K562 (cell line): Measurements from ENCODE around the gene QRFP. TPM values are rescaled to one million over a fixed set of nuclear protein-coding genes. Genes with fewer than 3 reads are reported as not detected.

Source experiments
- ATAC-seq: fragments of 200-7000 bp; cut with Tn5 transposase; 3 replicates; pipeline ENCODE4 v1.9.1; 2020; ENCODE audit warnings: moderate library complexity
- BruUV-seq: library from RNA; stranded (reverse); fragments of 400-500 nt; replicated peaks from 2 replicates; lab custom pipeline; 2021; lab: Mats Ljungman, UMichigan
- CTCF ChIA-PET: fragments of 300-600 bp; formaldehyde crosslinking; extraction: SDS; loops from one replicate; lab custom pipeline; 2021; ENCODE audit warnings: low intra/inter-chr PET ratio; lab: Yijun Ruan, JAX
- POLR2A ChIA-PET: fragments of 300-600, 350-650 bp; sonication (Branson Sonifier 250); formaldehyde crosslinking; extraction: SDS; loops from one replicate; lab custom pipeline; 2021; ENCODE audit warnings: antibody characterized with exemption, inconsistent platforms; lab: Yijun Ruan, JAX
- DNase-seq, 4 experiments: peaks; one replicate each; pipeline versions ENCODE4 v3.0.0 to v3.0.0-alpha.2; 2011 to 2018; ENCODE audit warnings: low spot score in 3 of 4, mixed read lengths in 3 of 4; ENCODE audit errors: extremely low read depth in 1 of 4
- FAIRE-seq: peaks from 2 replicates; lab custom pipeline; 2011; peaks lifted over from hg19 to GRCh38; lab: Jason Lieb, UNC
- H2AFZ ChIP-seq: 2 replicates; pipeline ENCODE4 v1.6.0; 2011; ENCODE audit warnings: low read depth, low read length, control low read depth, inconsistent platforms
- H3K27ac ChIP-seq: fragments of 200-600 bp; 3 replicates; pipeline ENCODE4 v1.8.0; 2011; ENCODE audit warnings: low read depth, mild to moderate bottlenecking, control low read depth, inconsistent platforms, low read length, moderate library complexity, mixed read lengths; ENCODE audit errors: extremely low read depth
- H3K27me3 ChIP-seq, 2 experiments: fragments of 300-600 bp in 1 of 2; 2 replicates in 1 of 2; 3 replicates in 1 of 2; pipeline versions ENCODE4 v1.6.0 to v1.8.0; 2011; ENCODE audit warnings: inconsistent platforms in 2 of 2, low read length in 2 of 2, mild to moderate bottlenecking in 1 of 2, mixed read lengths in 1 of 2, moderate library complexity in 1 of 2; ENCODE audit not compliant: control insufficient read depth in 2 of 2, insufficient read depth in 2 of 2
- H3K36me3 ChIP-seq: fragments of 300-600 bp; 3 replicates; pipeline ENCODE4 v1.8.0; 2011; ENCODE audit warnings: mild to moderate bottlenecking, low read length, inconsistent platforms; ENCODE audit not compliant: control insufficient read depth, insufficient read depth
- H3K4me1 ChIP-seq, 2 experiments: fragments of 200-600 bp in 1 of 2; replicated peaks in 1 of 2; 2 replicates in 1 of 2; 3 replicates in 1 of 2; pipeline versions ENCODE4 v1.5.1 to v1.8.0; 2011; ENCODE audit warnings: inconsistent platforms in 2 of 2, low read length in 2 of 2, mild to moderate bottlenecking in 1 of 2, mixed read lengths in 1 of 2, moderate library complexity in 1 of 2; ENCODE audit not compliant: control insufficient read depth in 2 of 2, insufficient read depth in 2 of 2
- H3K4me2 ChIP-seq: 2 replicates; pipeline ENCODE4 v1.6.1; 2011; ENCODE audit warnings: low read length, control low read depth, inconsistent platforms, mixed read lengths; ENCODE audit not compliant: insufficient read depth
- H3K4me3 ChIP-seq: fragments of 200-600 bp; sonication (generic), shearing (Covaris generic); 2 replicates; pipeline ENCODE4 v1.5.1; 2016; ENCODE audit warnings: control low read depth, inconsistent platforms
- H3K79me2 ChIP-seq: fragments of 200-600 bp; 3 replicates; pipeline ENCODE4 v1.8.0; 2011; ENCODE audit warnings: low read length, inconsistent platforms; ENCODE audit not compliant: control insufficient read depth, insufficient read depth
- H3K9ac ChIP-seq, 2 experiments: 2 replicates each; pipeline versions ENCODE4 v1.6.0 to v1.6.1; 2011; ENCODE audit warnings: low read depth in 2 of 2, low read length in 2 of 2, control low read depth in 1 of 2, inconsistent platforms in 1 of 2, mild to moderate bottlenecking in 1 of 2, mixed read lengths in 1 of 2; ENCODE audit not compliant: insufficient read depth in 1 of 2
- H3K9me1 ChIP-seq: one replicate; pipeline ENCODE4 v1.6.0; 2011; ENCODE audit warnings: inconsistent platforms, mild to moderate bottlenecking, low read length, moderate library complexity; ENCODE audit not compliant: control insufficient read depth, insufficient read depth
- H3K9me3 ChIP-seq: replicated peaks from 2 replicates; pipeline ENCODE4 v1.5.1; 2011; ENCODE audit warnings: low read depth, low read length, inconsistent platforms; ENCODE audit not compliant: control insufficient read depth, insufficient read depth
- H4K20me1 ChIP-seq: replicated peaks from 2 replicates; pipeline ENCODE4 v1.6.1; 2011; ENCODE audit warnings: low read length, inconsistent platforms, mixed read lengths; ENCODE audit not compliant: control insufficient read depth, insufficient read depth
- ILF3 ChIP-seq: fragments of 450-650 bp; IDR thresholded peaks from 2 replicates; pipeline ENCODE4 v1.6.1; 2018; ENCODE audit warnings: antibody characterized with exemption, mild to moderate bottlenecking, moderate library complexity, borderline replicate concordance
- MAFF ChIP-seq: IDR thresholded peaks from 2 replicates; pipeline ENCODE4 v1.6.1; 2012; ENCODE audit warnings: low read length, improper control_type of control experiment
- MTF1 ChIP-seq: fragments of 250-450 bp; sonication (Bioruptor Pico); IDR thresholded peaks from 2 replicates; pipeline ENCODE4 v1.9.0; 2021; ENCODE audit warnings: moderate library complexity, mild to moderate bottlenecking, inconsistent platforms, borderline replicate concordance
- PHF20 ChIP-seq: fragments of 450-650 bp; IDR thresholded peaks from 2 replicates; pipeline ENCODE4 v1.6.1; 2018; ENCODE audit not compliant: partially characterized antibody
- POLR2AphosphoS5 ChIP-seq: IDR thresholded peaks from 2 replicates; pipeline ENCODE4 v1.6.1; 2011; ENCODE audit warnings: mild to moderate bottlenecking, low read depth, low read length, moderate library complexity; ENCODE audit not compliant: control insufficient read depth, insufficient read depth
- PRMT5 ChIP-seq: sonication (generic); formaldehyde crosslinking; IDR thresholded peaks from 2 replicates; pipeline ENCODE4 v1.5.0; 2020; ENCODE audit warnings: missing genetic modification reagents
- TAF1 ChIP-seq: IDR thresholded peaks from 2 replicates; pipeline ENCODE4 v1.6.1; 2011; ENCODE audit warnings: mild to moderate bottlenecking, low read length, moderate library complexity; ENCODE audit not compliant: insufficient read depth, control insufficient read depth, severe bottlenecking; ENCODE audit errors: extremely low read depth
- ZNF24 ChIP-seq: fragments of 450-650 bp; IDR thresholded peaks from 2 replicates; pipeline ENCODE4 v1.6.1; 2016
- WGBS: fragments of 100-300 bp; shearing (Covaris generic); methylation state at CpG from one replicate; pipeline ENCODE4 v1.1.6; 2016; ENCODE audit warnings: low coverage, mixed read lengths; ENCODE audit not compliant: insufficient coverage; ENCODE audit errors: missing lambda C conversion rate; 5-methylcytosine and 5-hydroxymethylcytosine counted together
- in situ Hi-C: fragments of 300-500 bp; cut with MboI; formaldehyde crosslinking; loops from 4 replicates; pipeline ENCODE4 v1.15.0; 2018; ENCODE audit warnings: inconsistent platforms, mixed read lengths
- intact Hi-C: fragments of 100-400 bp; cut with micrococcal nuclease; formaldehyde crosslinking; loops from 2 replicates; pipeline ENCODE4 v1.14.2; 2022
- polyA plus RNA-seq, 8 experiments: library from polyadenylated mRNA; depleted of rRNA in 4 of 8; stranded (reverse) in 5 of 8; unstranded in 3 of 8; fragments of >200 nt; fragmentation: Nextera tagmentation in 2 of 8; fragmentation: Illumina TruSeq in 1 of 8; extraction: Ambion mirVana in 2 of 8; extraction: Trizol in 1 of 8; gene quantifications; 2 replicates each; pipeline versions ENCODE4 v1.2.1 to v1.2.3, GENCODE V29; 2011 to 2014; ENCODE audit warnings: inconsistent platforms in 1 of 8, missing spikeins in 1 of 8
- total RNA-seq, 7 experiments: library from RNA; depleted of rRNA in 6 of 7; stranded (reverse); fragments of >200 nt in 6 of 7; fragmentation: Illumina TruSeq in 2 of 7; extraction: Trizol in 2 of 7; gene quantifications; 2 replicates each; pipeline versions ENCODE4 v1.2.1 to v1.2.3, GENCODE V29; 2011 to 2021; ENCODE audit warnings: low replicate concordance in 1 of 7
- TF ChIP-seq, protein P1 (sequence below): fragments of 250-450 bp; sonication (Bioruptor Pico); IDR thresholded peaks from 2 replicates; pipeline ENCODE4 v1.8.0; 2021; ENCODE audit warnings: borderline replicate concordance, mild to moderate bottlenecking, moderate library complexity; ENCODE audit not compliant: poor library complexity, severe bottlenecking

Gene QRFP
- total and polyA plus RNA-seq, 9 of the 15 experiments (the other 6 are each of a cell fraction or from before 2014, with no cell fraction given), result not detected

DNA sequence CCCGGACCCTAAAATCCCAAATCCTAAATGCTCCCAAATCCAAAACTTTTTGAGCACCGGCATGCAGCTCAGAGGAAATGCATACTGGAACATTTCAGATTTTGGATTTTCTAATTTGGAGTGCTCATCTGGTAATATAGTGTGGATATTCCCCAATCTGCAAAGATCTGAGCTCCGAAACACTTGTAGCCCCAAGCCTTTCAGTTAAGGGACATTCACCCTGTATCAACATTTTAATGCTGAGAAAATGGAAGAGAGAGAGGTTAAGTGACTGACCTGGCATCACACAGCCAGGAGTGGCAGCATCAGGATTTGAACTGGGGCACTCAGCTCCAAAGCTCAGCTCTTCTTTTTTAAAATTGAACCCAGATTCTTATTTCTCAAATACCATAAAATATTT, 30.7 kb downstream of the QRFP start:
- ATAC-seq, result no peak; the same call in 2 of the 3 replicates
- CTCF ChIA-PET, result interaction anchor here (0.5 to 15.1 kb wide), 13 partner anchors 34 to 970 kb away, joined by 3 to 636 read pairs (median 4); partner anchors contain the start of gene FIBCD1
- BruUV-seq, result no TSS peak
- Histone ChIP-seq H3K9me1 (peaks cover 9% of the 10 kb centered on the region), H3K4me3 (no peak overlapping the region), H3K79me2 (no peaks in the 10 kb centered on the region), H3K4me1 (peaks cover 4% of the 10 kb centered on the region in 2 experiments; a peak in 4 of 5 replicates), H4K20me1 (peaks cover 46% of the 10 kb centered on the region), H3K4me2 (no peak overlapping the region), H3K9me3 (no peaks in the 10 kb centered on the region), H3K27me3 (no peaks in the 10 kb centered on the region), H3K9ac (no peak overlapping the region), H3K27ac (no peak overlapping the region), H2AFZ (no peak overlapping the region), H3K36me3 (peaks cover 37% of the 10 kb centered on the region; the same call in 2 of the 3 replicates)
- no peak for FAIRE-seq
- 90% methylated on average over 3 of the region's 3 CpGs for WGBS
- in situ Hi-C loops (loop anchor here (10.0 kb wide), 1 partner anchor 411 kb away; no protein-coding TSS in a partner anchor), intact Hi-C loops (loop anchor here (1.0 to 2.0 kb wide), 4 partner anchors 41 to 180 kb away; no protein-coding TSS in a partner anchor)
- TF ChIP-seq ILF3 (no peak), MTF1 (no peak), ZNF24 (no peak), TAF1 (no peak), PHF20 (no peak), POLR2AphosphoS5 (no peak), MAFF (no peak), PRMT5 (CRISPR knock-in tag) (no peak)
- TF ChIP-seq, protein P1, sequence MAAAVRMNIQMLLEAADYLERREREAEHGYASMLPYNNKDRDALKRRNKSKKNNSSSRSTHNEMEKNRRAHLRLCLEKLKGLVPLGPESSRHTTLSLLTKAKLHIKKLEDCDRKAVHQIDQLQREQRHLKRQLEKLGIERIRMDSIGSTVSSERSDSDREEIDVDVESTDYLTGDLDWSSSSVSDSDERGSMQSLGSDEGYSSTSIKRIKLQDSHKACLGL, result no peak
- POLR2A ChIA-PET, result interaction anchor here (0.6 to 15.4 kb wide), 23 partner anchors 8 to 314 kb away, joined by 3 to 220 read pairs (median 5); no protein-coding TSS in a partner anchor
- DNase-seq, result peak in 2 of 4 experiments; percentile 61 to 65
